GM12878 (cell line): ENCODE data around the gene FBXL7. TPM values are rescaled to one million over a fixed set of nuclear protein-coding genes. Genes with fewer than 3 reads are reported as not detected.
A peak's percentile ranks its signal among the peaks of the same experiment; 100 is the strongest.

ENCODE experiments used
- ATAC-seq: fragments of 200-7000 bp; cut with Tn5 transposase; 3 replicates; pipeline ENCODE4 v1.9.1; 2020; ENCODE audit warnings: mild to moderate bottlenecking, moderate library complexity
- BruUV-seq: library from RNA; stranded (reverse); fragments of 400-500 nt; replicated peaks from 2 replicates; lab custom pipeline; 2021; lab: Mats Ljungman, UMichigan
- CTCF ChIA-PET: fragments of 300-600 bp; sonication (Branson Sonifier 250); formaldehyde crosslinking; extraction: SDS; loops from one replicate; lab custom pipeline; 2021; ENCODE audit warnings: inconsistent platforms; lab: Yijun Ruan, JAX
- POLR2A ChIA-PET: fragments of 350-600 bp; formaldehyde crosslinking; extraction: SDS; loops from one replicate; lab custom pipeline; 2021; ENCODE audit warnings: inconsistent platforms; lab: Charles Lee
- RAD21 ChIA-PET: fragments of 300-600 bp; sonication (Branson Sonifier 250); formaldehyde crosslinking; loops from one replicate; lab custom pipeline; 2023; ENCODE audit warnings: antibody characterized with exemption; ENCODE audit not compliant: unreplicated experiment; lab: Charles Lee
- SMC1A ChIA-PET: fragments of 300-600 bp; sonication (Branson Sonifier 250); formaldehyde crosslinking; loops from one replicate; lab custom pipeline; 2023; ENCODE audit not compliant: unreplicated experiment, uncharacterized antibody; lab: Charles Lee
- DNase-seq: peaks from one replicate; pipeline ENCODE4 v3.0.0-alpha.2; 2011; ENCODE audit warnings: low read depth, low spot score
- FAIRE-seq: peaks from 3 replicates; lab custom pipeline; 2011; peaks lifted over from hg19 to GRCh38; lab: Jason Lieb, UNC
- H2AFZ ChIP-seq: 2 replicates; pipeline ENCODE4 v1.6.0; 2011; ENCODE audit warnings: low read depth, low read length, control low read depth; ENCODE audit not compliant: control insufficient read depth
- H3K27ac ChIP-seq: 2 replicates; pipeline ENCODE4 v1.5.1; 2011; ENCODE audit warnings: control low read depth; ENCODE audit not compliant: control insufficient read depth, insufficient read depth
- H3K27me3 ChIP-seq, 2 experiments: replicated peaks in 1 of 2; 2 replicates each; pipeline versions ENCODE4 v1.6.0 to v1.6.1; 2011; ENCODE audit warnings: low read length in 1 of 2; ENCODE audit not compliant: control insufficient read depth in 2 of 2, insufficient read depth in 2 of 2
- H3K36me3 ChIP-seq, 2 experiments: 2 replicates each; pipeline ENCODE4 v1.5.1; 2011; ENCODE audit warnings: low read length in 1 of 2; ENCODE audit not compliant: control insufficient read depth in 2 of 2, insufficient read depth in 2 of 2
- H3K4me1 ChIP-seq: 2 replicates; pipeline ENCODE4 v1.6.1; 2011; ENCODE audit warnings: mild to moderate bottlenecking, low read length, moderate library complexity, mixed read lengths; ENCODE audit not compliant: control insufficient read depth, insufficient read depth
- H3K4me2 ChIP-seq: 2 replicates; pipeline ENCODE4 v1.6.0; 2011; ENCODE audit warnings: control low read depth; ENCODE audit not compliant: control insufficient read depth, insufficient read depth
- H3K4me3 ChIP-seq: fragments of 200-600 bp; sonication (generic); 2 replicates; pipeline ENCODE4 v1.5.1; 2016
- H3K79me2 ChIP-seq: 2 replicates; pipeline ENCODE4 v1.6.0; 2011; ENCODE audit warnings: low read length; ENCODE audit not compliant: control insufficient read depth, insufficient read depth
- H3K9ac ChIP-seq: 2 replicates; pipeline ENCODE4 v1.8.0; 2011; ENCODE audit warnings: low read length, control low read depth, mixed read lengths; ENCODE audit not compliant: control insufficient read depth, insufficient read depth
- H3K9me3 ChIP-seq: replicated peaks from 3 replicates; pipeline ENCODE4 v1.5.1; 2011; ENCODE audit warnings: mild to moderate bottlenecking, low read length; ENCODE audit not compliant: control insufficient read depth, insufficient read depth
- H4K20me1 ChIP-seq: 2 replicates; pipeline ENCODE4 v1.6.0; 2011; ENCODE audit not compliant: control insufficient read depth, insufficient read depth
- EZH2 ChIP-seq: IDR thresholded peaks from 2 replicates; pipeline ENCODE4 v1.6.1; 2012; ENCODE audit warnings: low read depth, mild to moderate bottlenecking, control low read depth, inconsistent platforms, low read length, borderline replicate concordance; ENCODE audit not compliant: control insufficient read depth
- IRF5 ChIP-seq: fragments of 450-650 bp; IDR thresholded peaks from 2 replicates; pipeline ENCODE4 v1.6.1; 2017; ENCODE audit warnings: borderline replicate concordance
- RELA ChIP-seq: fragments of 450-650 bp; IDR thresholded peaks from 2 replicates; pipeline ENCODE4 v1.8.0; 2014; ENCODE audit warnings: borderline replicate concordance; ENCODE audit not compliant: partially characterized antibody
- SKIL ChIP-seq: fragments of 450-650 bp; IDR thresholded peaks from 2 replicates; pipeline ENCODE4 v1.6.1; 2017; ENCODE audit warnings: mild to moderate bottlenecking, low read depth, inconsistent platforms; ENCODE audit not compliant: poor library complexity, severe bottlenecking
- SP1 ChIP-seq: IDR thresholded peaks from one replicate; pipeline ENCODE4 v1.6.1; 2011; ENCODE audit warnings: low read depth, low read length
- WGBS: methylation state at CpG from one replicate; pipeline ENCODE4 v1.1.6; 2016; ENCODE audit warnings: low lambda C conversion rate; ENCODE audit not compliant: insufficient replicate concordance, insufficient coverage; ENCODE audit errors: missing lambda C conversion rate; 5-methylcytosine and 5-hydroxymethylcytosine counted together
- in situ Hi-C: fragments of 300-500 bp; cut with MboI; formaldehyde crosslinking; loops from 9 replicates; pipeline ENCODE4 v1.14.3; 2018; ENCODE audit warnings: mixed read lengths
- intact Hi-C: fragments of 100-400 bp; cut with micrococcal nuclease; formaldehyde crosslinking; loops from one replicate; pipeline ENCODE4 v1.14.2; 2022; ENCODE audit not compliant: unreplicated experiment
- polyA plus RNA-seq, 11 experiments: library from polyadenylated mRNA; depleted of rRNA in 4 of 11; unstranded in 6 of 11; stranded (reverse) in 5 of 11; fragments of >200 nt; fragmentation: Nextera tagmentation in 4 of 11; fragmentation: Illumina TruSeq in 1 of 11; extraction: Ambion mirVana in 4 of 11; extraction: Trizol in 1 of 11; gene quantifications; 1 replicate in 1 of 11; 2 replicates in 10 of 11; pipeline versions ENCODE4 v1.2.1 to v1.2.3, GENCODE V29; 2011 to 2016; ENCODE audit warnings: inconsistent platforms in 2 of 11, missing spikeins in 2 of 11, low read depth in 1 of 11
- total RNA-seq, 4 experiments: library from RNA; depleted of rRNA in 3 of 4; stranded (reverse); fragments of >200 nt in 3 of 4; fragmentation: Illumina TruSeq in 1 of 4; extraction: Trizol in 1 of 4; gene quantifications; 2 replicates each; pipeline versions ENCODE4 v1.2.1 to v1.2.3, GENCODE V29; 2013 to 2021
- TF ChIP-seq, protein P1 (sequence below): fragments of 450-650 bp; IDR thresholded peaks from 2 replicates; pipeline ENCODE4 v1.6.1; 2017; ENCODE audit warnings: antibody characterized with exemption, mild to moderate bottlenecking, moderate library complexity
- TF ChIP-seq, protein P2 (sequence below): IDR thresholded peaks from 2 replicates; pipeline ENCODE4 v1.6.1; 2011; ENCODE audit warnings: borderline replicate concordance, low read depth, mild to moderate bottlenecking, moderate library complexity, low read length; ENCODE audit not compliant: insufficient read depth, poor library complexity, severe bottlenecking
- TF ChIP-seq, protein P3 (sequence below): IDR thresholded peaks from 2 replicates; pipeline ENCODE4 v1.6.1; 2011; ENCODE audit warnings: borderline replicate concordance, low read depth, mild to moderate bottlenecking, moderate library complexity, mixed read lengths, low read length; ENCODE audit not compliant: insufficient read depth; ENCODE audit errors: extremely low read length

FBXL7 gene
- total and polyA plus RNA-seq, 10 of the 15 experiments (the other 5 are each of a cell fraction or from before 2014, with no cell fraction given): 0.03 to 0.44 (median 0.16) TPM

DNA sequence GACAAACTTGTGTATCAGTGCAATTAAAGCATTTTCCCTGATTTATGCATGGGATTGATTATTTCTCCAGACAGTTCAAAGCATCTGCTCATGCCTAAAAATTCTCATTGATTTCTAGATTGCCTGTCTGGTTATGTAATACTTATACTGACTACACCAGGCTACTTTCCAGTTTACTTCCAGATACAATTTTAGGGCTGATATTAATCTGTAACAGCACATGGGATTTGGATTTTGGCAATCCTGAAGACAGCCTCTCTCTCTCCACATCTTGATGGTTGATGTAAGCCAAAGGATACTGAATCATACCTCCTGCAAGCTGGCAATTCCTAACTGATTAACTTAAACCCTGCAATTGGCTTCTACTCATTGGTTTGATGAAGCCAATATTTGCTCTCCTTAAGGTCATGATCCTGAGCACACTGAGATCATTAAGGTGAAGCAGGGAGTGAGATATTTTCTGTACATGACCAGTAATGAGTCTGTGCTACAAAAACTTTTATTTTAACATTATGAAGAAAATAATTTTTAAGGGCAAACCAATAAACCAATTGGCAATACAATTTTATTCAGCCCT is 25.7 kb upstream of the FBXL7 start (continued):
- TF ChIP-seq SKIL (no peak), RELA (no peak), SP1 (no peak), IRF5 (no peak), EZH2 (no peak)

DNA sequence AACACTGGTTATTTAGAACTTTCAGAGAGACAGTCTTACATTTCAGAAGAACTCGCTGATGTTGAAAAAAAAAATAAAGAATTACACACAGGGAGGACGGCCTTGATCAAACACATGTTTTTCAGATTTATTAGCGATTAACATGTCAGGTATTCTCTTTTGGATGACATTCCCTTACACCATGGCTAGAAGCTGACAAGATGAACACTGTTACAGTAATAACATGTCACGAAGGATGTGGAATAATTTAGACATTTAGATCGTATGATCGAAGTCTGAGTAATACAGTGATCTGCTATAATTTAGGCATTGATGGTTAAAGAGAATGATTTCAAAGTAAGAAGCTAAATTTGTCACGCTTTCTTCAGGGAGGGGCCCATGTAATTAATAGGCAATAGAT is 24.6 kb upstream of the FBXL7 start:
- no peak overlapping the region for H3K27ac ChIP-seq
- DNase-seq (no peak), ATAC-seq (no peak), FAIRE-seq (peak; percentile 13)
- no peaks in the 10 kb centered on the region for H3K27me3 ChIP-seq
- no TSS peak for BruUV-seq
- ChIA-PET CTCF (interaction anchor here (0.9 kb wide), 1 partner anchor 11 kb away, joined by 3 read pairs; no protein-coding TSS in a partner anchor), SMC1A (no interaction called here), RAD21 (no interaction called here), POLR2A (no interaction called here)
- intact Hi-C loops: no loop called here
- no peaks in the 10 kb centered on the region for H3K79me2 ChIP-seq
- no peak overlapping the region for H3K9ac ChIP-seq
- H3K36me3 ChIP-seq: no peaks in the 10 kb centered on the region
- TF ChIP-seq, protein P1, sequence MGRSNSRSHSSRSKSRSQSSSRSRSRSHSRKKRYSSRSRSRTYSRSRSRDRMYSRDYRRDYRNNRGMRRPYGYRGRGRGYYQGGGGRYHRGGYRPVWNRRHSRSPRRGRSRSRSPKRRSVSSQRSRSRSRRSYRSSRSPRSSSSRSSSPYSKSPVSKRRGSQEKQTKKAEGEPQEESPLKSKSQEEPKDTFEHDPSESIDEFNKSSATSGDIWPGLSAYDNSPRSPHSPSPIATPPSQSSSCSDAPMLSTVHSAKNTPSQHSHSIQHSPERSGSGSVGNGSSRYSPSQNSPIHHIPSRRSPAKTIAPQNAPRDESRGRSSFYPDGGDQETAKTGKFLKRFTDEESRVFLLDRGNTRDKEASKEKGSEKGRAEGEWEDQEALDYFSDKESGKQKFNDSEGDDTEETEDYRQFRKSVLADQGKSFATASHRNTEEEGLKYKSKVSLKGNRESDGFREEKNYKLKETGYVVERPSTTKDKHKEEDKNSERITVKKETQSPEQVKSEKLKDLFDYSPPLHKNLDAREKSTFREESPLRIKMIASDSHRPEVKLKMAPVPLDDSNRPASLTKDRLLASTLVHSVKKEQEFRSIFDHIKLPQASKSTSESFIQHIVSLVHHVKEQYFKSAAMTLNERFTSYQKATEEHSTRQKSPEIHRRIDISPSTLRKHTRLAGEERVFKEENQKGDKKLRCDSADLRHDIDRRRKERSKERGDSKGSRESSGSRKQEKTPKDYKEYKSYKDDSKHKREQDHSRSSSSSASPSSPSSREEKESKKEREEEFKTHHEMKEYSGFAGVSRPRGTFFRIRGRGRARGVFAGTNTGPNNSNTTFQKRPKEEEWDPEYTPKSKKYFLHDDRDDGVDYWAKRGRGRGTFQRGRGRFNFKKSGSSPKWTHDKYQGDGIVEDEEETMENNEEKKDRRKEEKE: no peak
- TF ChIP-seq, protein P2, sequence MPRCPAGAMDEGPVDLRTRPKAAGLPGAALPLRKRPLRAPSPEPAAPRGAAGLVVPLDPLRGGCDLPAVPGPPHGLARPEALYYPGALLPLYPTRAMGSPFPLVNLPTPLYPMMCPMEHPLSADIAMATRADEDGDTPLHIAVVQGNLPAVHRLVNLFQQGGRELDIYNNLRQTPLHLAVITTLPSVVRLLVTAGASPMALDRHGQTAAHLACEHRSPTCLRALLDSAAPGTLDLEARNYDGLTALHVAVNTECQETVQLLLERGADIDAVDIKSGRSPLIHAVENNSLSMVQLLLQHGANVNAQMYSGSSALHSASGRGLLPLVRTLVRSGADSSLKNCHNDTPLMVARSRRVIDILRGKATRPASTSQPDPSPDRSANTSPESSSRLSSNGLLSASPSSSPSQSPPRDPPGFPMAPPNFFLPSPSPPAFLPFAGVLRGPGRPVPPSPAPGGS: no peak
- TF ChIP-seq, protein P3, sequence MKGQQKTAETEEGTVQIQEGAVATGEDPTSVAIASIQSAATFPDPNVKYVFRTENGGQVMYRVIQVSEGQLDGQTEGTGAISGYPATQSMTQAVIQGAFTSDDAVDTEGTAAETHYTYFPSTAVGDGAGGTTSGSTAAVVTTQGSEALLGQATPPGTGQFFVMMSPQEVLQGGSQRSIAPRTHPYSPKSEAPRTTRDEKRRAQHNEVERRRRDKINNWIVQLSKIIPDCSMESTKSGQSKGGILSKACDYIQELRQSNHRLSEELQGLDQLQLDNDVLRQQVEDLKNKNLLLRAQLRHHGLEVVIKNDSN: no peak
- no peak overlapping the region for H3K4me3 ChIP-seq
- no peaks in the 10 kb centered on the region for H4K20me1 ChIP-seq
- 18% methylated on average over 7 of the region's 7 CpGs for WGBS
- H3K4me2 ChIP-seq: no peak overlapping the region
- H3K4me1 ChIP-seq: no peaks in the 10 kb centered on the region
- H3K9me3 ChIP-seq: no peaks in the 10 kb centered on the region
- no peak overlapping the region for H2AFZ ChIP-seq
- in situ Hi-C loops: no loop called here
